HL-60 (cell line): Measurements from ENCODE around the gene ASTN2.

ENCODE experiments used
- DNase-seq, 2 experiments: peaks; one replicate each; pipeline ENCODE4 v3.0.0-alpha.2; 2010 to 2020; ENCODE audit warnings: low read depth in 1 of 2, low spot score in 1 of 2
- H3K27ac ChIP-seq: fragments of 250-450 bp; sonication (Bioruptor Pico); replicated peaks from 2 replicates; pipeline ENCODE4 v1.5.1; 2020; ENCODE audit warnings: mild to moderate bottlenecking, moderate library complexity
- H3K27me3 ChIP-seq: fragments of 250-450 bp; sonication (Bioruptor Pico); 2 replicates; pipeline ENCODE4 v1.5.1; 2021; ENCODE audit warnings: mild to moderate bottlenecking, moderate library complexity; ENCODE audit not compliant: insufficient read depth, poor library complexity, severe bottlenecking
- H3K4me3 ChIP-seq: replicated peaks from 2 replicates; pipeline ENCODE4 v1.5.1; 2011; ENCODE audit warnings: mild to moderate bottlenecking, control low read depth, low read length; ENCODE audit not compliant: insufficient read depth
- GABPA ChIP-seq: IDR thresholded peaks from 2 replicates; pipeline ENCODE4 v1.6.1; 2012; ENCODE audit warnings: low read depth
- POLR2AphosphoS5 ChIP-seq: IDR thresholded peaks from 2 replicates; pipeline ENCODE4 v1.6.1; 2012; ENCODE audit warnings: low read depth
- SPI1 ChIP-seq: IDR thresholded peaks from 2 replicates; pipeline ENCODE4 v1.6.1; 2012; ENCODE audit warnings: low read depth, mild to moderate bottlenecking, borderline replicate concordance
- TF ChIP-seq, protein P1 (sequence below): IDR thresholded peaks from 2 replicates; pipeline ENCODE4 v1.6.1; 2012; ENCODE audit warnings: low read depth; ENCODE audit not compliant: insufficient replicate concordance
- TF ChIP-seq, protein P2 (sequence below): IDR thresholded peaks from one replicate; pipeline ENCODE4 v1.5.1; 2011; ENCODE audit warnings: low read length, control low read depth, inconsistent platforms; ENCODE audit not compliant: insufficient read depth

The ASTN2 gene

DNA sequence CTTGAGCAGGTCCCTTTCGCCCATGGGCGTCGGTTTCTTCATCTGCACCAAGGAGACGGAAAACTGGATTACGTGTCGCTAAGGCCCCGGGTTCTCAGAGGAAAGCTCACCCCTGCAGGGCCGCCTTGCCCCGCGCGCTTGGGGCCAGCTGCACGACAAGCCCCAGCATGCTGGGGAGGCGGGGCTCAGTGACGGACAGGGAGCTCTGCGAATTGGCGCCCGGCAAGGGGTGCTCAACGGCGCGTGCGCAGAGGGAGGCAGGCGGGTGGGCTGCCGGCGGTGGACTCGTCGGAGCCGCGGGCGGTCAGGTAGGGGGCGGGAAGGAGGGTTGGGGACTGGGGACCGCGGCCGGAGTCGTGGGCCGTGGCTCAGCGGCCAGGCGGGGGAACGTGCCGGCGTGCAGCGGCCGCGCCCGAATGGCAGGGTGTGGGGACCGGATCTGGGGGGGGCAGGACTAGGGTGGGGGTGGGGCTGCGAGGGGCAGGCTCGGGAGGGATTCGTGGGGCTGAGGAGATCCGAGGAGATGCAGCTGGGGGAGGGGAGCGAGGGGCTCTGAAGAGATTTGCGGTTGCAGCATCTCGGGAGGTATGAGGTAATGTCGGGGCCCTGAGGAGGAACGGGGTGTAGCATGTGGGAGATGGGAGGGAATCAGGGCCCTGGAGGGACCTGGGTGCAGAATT is 727.6 kb downstream of the ASTN2 start, which contains the start of gene TRIM32:
TSS of gene TRIM32 (plus strand) at position 232 of the 680 bp plus-strand sequence. CDS start 10,438 bp downstream, outside the sequence.
- Histone ChIP-seq H3K27me3 (peaks cover 19% of the 10 kb centered on the region), H3K4me3 (no peak within 1 kb of the TSS), H3K27ac (no peak within 1 kb of the TSS)
- DNase-seq = peak in 1 of 2 experiments; percentile 10
- TF ChIP-seq SPI1 (no peak), POLR2AphosphoS5 (no peak), GABPA (no peak)
- TF ChIP-seq, protein P1, sequence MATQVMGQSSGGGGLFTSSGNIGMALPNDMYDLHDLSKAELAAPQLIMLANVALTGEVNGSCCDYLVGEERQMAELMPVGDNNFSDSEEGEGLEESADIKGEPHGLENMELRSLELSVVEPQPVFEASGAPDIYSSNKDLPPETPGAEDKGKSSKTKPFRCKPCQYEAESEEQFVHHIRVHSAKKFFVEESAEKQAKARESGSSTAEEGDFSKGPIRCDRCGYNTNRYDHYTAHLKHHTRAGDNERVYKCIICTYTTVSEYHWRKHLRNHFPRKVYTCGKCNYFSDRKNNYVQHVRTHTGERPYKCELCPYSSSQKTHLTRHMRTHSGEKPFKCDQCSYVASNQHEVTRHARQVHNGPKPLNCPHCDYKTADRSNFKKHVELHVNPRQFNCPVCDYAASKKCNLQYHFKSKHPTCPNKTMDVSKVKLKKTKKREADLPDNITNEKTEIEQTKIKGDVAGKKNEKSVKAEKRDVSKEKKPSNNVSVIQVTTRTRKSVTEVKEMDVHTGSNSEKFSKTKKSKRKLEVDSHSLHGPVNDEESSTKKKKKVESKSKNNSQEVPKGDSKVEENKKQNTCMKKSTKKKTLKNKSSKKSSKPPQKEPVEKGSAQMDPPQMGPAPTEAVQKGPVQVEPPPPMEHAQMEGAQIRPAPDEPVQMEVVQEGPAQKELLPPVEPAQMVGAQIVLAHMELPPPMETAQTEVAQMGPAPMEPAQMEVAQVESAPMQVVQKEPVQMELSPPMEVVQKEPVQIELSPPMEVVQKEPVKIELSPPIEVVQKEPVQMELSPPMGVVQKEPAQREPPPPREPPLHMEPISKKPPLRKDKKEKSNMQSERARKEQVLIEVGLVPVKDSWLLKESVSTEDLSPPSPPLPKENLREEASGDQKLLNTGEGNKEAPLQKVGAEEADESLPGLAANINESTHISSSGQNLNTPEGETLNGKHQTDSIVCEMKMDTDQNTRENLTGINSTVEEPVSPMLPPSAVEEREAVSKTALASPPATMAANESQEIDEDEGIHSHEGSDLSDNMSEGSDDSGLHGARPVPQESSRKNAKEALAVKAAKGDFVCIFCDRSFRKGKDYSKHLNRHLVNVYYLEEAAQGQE = no peak
- TF ChIP-seq, protein P2, sequence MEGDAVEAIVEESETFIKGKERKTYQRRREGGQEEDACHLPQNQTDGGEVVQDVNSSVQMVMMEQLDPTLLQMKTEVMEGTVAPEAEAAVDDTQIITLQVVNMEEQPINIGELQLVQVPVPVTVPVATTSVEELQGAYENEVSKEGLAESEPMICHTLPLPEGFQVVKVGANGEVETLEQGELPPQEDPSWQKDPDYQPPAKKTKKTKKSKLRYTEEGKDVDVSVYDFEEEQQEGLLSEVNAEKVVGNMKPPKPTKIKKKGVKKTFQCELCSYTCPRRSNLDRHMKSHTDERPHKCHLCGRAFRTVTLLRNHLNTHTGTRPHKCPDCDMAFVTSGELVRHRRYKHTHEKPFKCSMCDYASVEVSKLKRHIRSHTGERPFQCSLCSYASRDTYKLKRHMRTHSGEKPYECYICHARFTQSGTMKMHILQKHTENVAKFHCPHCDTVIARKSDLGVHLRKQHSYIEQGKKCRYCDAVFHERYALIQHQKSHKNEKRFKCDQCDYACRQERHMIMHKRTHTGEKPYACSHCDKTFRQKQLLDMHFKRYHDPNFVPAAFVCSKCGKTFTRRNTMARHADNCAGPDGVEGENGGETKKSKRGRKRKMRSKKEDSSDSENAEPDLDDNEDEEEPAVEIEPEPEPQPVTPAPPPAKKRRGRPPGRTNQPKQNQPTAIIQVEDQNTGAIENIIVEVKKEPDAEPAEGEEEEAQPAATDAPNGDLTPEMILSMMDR = no peak

DNA sequence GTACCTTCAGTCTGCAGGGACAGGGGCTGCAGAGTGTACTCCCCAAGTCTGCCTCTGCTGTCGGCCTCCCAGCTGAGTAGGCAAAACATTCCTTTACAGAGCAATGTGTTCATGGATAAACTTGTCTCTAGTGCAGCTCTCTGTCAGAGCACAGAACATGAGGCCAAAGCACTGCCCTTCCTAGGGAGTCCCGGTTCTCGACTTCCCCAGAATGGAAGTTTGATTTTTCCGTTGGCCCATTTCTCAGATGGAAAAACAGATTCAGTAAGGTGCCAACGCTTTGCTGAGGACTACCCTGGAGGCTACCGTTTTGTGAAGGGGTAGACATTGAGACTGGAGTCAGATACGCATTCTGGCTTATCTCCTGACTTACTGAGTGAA is 728.2 kb downstream of the ASTN2 start:
- Histone ChIP-seq H3K27me3 (peaks cover 19% of the 10 kb centered on the region), H3K4me3 (no peak overlapping the region), H3K27ac (no peak overlapping the region)
- TF ChIP-seq GABPA (no peak), SPI1 (no peak), POLR2AphosphoS5 (no peak)
- TF ChIP-seq, protein P2 = no peak
- TF ChIP-seq, protein P1 = no peak
- DNase-seq = no peak

DNA sequence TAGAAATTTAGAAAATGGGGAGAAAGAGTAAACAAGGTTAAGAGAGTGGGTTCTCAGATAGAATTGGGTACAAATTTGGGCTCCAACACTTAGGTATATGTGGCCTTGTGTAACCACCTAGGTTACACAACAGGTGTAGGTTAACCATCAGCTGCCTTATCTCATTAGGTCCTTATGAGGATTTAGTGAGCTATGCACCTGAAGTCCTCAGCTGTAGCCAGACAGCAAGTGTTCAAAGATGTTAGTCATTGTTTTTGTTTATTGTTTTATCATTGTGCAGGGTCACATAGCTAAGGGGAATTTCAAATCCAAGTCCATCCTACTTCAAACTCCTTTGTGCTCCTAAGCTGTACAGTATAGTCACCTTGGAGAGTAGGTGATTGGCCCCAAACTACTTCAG is 728.7 kb downstream of the ASTN2 start:
- peaks cover 19% of the 10 kb centered on the region for H3K27me3 ChIP-seq
- no peak overlapping the region for H3K27ac ChIP-seq
- TF ChIP-seq, protein P2 = no peak
- TF ChIP-seq SPI1 = no peak
- TF ChIP-seq, protein P1 = no peak
- no peak for TF ChIP-seq GABPA
- TF ChIP-seq POLR2AphosphoS5 = no peak
- no peak for DNase-seq
- H3K4me3 ChIP-seq = no peak overlapping the region
